HG02623 (cell line): ENCODE measurements around the gene TRIM47.

Experiments used
- ATAC-seq: cut with Tn5 transposase; IDR thresholded peaks from one replicate; pipeline ENCODE4 v1.9.1; 2021; ENCODE audit warnings: moderate library complexity; ENCODE audit not compliant: unreplicated experiment

The TRIM47 gene

GRCh38 chr17:75834279-75834920 is 44.0 kb downstream of the TRIM47 start:
- ATAC-seq: no peak

DNA sequence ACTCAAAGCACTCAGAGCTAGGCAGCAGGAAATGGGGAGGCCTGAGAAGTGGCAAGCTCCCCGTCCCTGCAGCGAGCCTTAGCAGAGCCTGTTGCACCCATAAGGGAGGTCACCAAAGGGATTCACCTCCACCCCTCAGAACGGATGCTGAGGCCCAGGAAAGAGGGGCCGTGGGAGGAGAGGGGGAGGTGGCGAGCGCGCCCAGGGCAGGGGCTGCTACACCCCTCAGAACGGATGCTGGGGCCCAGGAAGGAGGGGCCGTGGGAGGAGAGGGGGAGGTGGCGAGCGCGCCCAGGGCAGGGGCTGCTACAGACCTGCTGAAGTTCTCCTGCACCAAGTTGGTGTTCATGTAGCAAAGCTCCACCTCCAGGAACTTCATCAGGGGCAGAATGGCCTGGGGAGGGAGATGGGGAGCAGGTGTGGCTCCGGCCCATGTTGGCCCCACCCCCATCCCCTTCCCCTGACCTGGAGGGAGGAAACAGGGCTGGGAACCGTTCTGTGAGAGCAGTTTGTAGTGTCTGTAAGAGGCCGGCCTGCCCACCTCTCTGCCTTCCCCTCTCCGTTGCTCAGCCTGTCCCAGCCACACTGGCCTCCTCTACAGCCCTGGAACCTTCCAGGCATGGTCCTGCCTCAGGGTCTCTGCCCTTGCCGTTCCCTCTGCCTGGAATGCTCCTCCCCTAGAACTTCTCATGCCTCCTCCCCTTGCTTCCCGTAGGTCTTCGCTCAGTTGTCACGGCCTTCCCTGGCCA is 45.6 kb downstream of the TRIM47 start:
- no peak for ATAC-seq

- no peak for ATAC-seq
Observed at GRCh38 chr17:75832164-75832651, 46.2 kb downstream of the TRIM47 start.

DNA sequence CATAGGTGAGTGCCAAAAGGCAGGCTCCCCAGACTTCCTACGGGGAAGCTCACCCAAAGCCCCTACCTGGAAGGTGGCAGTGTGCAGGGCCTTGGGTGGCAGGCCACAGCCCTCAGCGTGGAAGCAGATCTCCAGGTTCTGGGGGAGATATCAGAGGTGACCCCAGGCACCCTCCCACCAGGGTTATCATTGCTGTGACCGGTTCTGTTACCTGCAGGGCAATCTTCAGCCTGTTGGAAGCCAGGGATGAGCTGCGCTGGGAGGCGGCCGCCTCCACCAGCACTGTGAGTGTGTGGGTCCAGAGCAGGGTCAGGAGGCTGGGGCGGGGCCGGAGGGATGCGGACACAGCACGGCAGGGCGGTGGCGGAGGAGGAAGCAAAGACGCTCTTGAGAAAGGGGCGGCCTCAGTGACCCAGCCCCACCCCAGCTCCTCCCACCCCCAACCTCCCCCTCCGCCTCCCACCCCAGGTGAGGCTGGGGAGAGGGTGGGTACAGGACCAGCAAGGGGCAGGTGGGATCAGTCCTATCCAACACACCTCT is 47.3 kb downstream of the TRIM47 start:
- no peak for ATAC-seq

GRCh38 chr17:75830164-75831031 is 48.0 kb downstream of the TRIM47 start:
- ATAC-seq: no peak

DNA sequence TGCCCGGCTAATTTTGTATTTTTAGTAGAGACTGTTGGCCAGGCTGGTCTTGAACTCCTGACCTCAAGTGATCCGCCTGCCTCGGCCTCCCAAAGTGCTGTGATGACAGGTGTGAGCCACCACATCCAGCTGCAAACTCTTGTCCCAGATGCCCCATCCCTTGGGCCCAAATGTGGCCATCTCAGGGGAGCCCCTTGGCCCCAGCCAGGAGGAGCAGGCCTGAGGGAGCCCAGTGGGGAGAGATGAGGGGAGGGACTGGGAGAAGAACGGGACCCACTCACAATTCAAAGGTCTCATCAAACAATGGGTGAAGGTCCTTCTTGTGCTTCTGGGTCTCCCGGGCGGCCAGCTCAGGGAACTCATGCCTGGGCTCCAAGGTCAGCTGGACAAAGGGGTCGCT is 48.6 kb downstream of the TRIM47 start:
- ATAC-seq: no peak

GRCh38 chr17:75828741-75829140 is 49.6 kb downstream of the TRIM47 start:
- ATAC-seq: no peak

- no peak for ATAC-seq
Observed at GRCh38 chr17:75828076-75828400, 50.3 kb downstream of the TRIM47 start.

DNA sequence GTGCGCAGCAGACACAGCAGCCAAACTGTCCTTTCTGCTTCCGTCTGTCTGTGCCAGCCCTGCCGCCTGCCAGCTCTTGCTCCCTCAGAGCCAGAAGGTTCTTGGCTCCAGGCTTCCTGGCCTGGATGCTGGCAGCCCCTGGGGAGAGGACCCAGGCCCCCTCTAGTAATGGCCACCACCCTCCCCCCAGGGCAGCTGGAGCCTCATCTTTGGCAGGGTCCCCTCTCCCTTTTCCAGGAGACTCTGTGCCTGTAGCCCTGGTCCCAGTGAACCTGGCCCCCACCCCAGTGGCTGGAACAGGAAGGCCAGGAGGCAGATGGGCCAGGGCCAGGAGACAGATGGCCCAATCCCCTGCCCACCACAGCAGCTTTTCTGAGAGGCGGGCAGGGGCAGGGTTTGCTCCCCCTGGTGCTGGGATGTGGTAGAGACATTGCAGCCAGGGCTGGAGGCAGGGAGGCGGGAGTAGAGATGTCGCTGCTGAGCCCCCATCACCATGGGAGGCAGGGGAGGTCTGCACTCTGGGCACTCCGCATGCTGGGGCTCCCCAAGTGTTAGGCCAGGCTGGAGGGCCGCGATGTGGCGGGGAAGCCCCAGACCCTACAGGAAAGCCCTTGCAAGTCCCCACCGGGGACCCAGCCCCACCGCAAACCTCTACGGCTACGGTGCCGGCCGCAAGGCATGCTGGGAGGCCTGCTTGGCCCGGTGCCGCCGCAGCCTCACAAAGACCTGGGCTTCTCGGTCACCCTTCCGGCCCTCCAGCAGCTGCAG is 50.9 kb downstream of the TRIM47 start:
- ATAC-seq: no peak

- ATAC-seq: no peak
Observed at GRCh38 chr17:75826561-75827307, 51.6 kb downstream of the TRIM47 start.

GRCh38 chr17:75825748-75826370 is 52.5 kb downstream of the TRIM47 start:
- no peak for ATAC-seq

DNA sequence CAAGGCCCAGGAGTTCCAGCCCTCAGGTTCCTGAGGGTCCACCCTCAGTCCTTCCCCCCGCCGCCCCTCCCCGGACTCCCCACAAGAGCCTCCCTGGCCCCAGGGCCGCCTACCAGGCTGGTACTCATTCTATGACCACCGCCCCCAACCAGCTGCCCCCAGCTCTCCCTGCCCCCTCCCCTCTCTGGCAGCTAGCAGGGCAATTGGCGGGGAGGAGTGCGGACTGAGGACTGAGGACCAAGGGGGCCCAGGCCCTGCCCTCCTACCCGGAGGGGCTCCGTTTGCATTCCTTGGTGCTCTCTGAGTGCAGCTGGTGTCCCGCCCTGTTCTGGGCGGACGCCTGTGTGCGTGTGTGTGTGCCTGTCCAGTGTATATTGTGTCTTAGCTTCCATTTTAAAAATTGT is 53.2 kb downstream of the TRIM47 start:
- no peak for ATAC-seq

- ATAC-seq: no peak
Observed at GRCh38 chr17:75824666-75825065, 53.7 kb downstream of the TRIM47 start.
